ENCODE measurements around the gene TTI1. TPM values are rescaled to one million over a fixed set of nuclear protein-coding genes. Genes with fewer than 3 reads are reported as not detected.

The TTI1 gene
- polyA plus RNA-seq, 1 of the 3 experiments (the other 2 are of a cell fraction) = 15.6 TPM

GRCh38 chr20:37955511-37955910 lies 77.7 kb downstream of the TTI1 start:
- Histone ChIP-seq H3K9me2 (no peaks in the 10 kb centered on the region), H3K9me3 (no peaks in the 10 kb centered on the region), H3K27ac (ENCODE audit: low read depth in 2 of 2, low read length in 1 of 2) (no peak overlapping the region), H3K4me3 (ENCODE audit: low read depth in 2 of 2, low read length in 1 of 2) (no peak overlapping the region), H3K79me2 (ENCODE audit: insufficient read depth) (no peaks in the 10 kb centered on the region), H3F3A (replicated peaks; ENCODE audit: insufficient read depth) (no peaks in the 10 kb centered on the region), H3K9ac (no peak overlapping the region), H3K27me3 (ENCODE audit: insufficient read depth) (no peaks in the 10 kb centered on the region), H4K20me1 (ENCODE audit: insufficient read depth) (no peaks in the 10 kb centered on the region), H2AFZ (ENCODE audit: low read depth) (no peak overlapping the region), H3K36me3 (replicated peaks in 1 of 2; ENCODE audit: control insufficient read depth in 1 of 2, insufficient read depth in 2 of 2, low read length in 1 of 2) (no peaks in the 10 kb centered on the region), H3K4me2 (no peak overlapping the region), H3K4me1 (ENCODE audit: control insufficient read depth in 1 of 2, insufficient read depth in 2 of 2, low read depth in 1 of 2, low read length in 1 of 2) (peaks cover 0 to 4% of the 10 kb centered on the region in 2 experiments; a peak in 2 of 4 replicates)
- POLR2A ChIA-PET = no interaction called here
- DNase-seq = no peak
- CTCF ChIA-PET = interaction anchor here (1.2 to 1.3 kb wide), 2 partner anchors 10 to 391 kb away, joined by 3 to 5 read pairs; no protein-coding TSS in a partner anchor
- WGBS (ENCODE audit: low lambda C conversion rate) = 49% methylated on average over 7 of the region's 7 CpGs
- TF ChIP-seq EP300 (IDR thresholded peaks at IDR 0.05; ENCODE audit: borderline replicate concordance in 1 of 2, low read depth in 1 of 2, low read length in 1 of 2) = no peak
- no peak for TF ChIP-seq CHD2 (IDR thresholded peaks at IDR 0.05; ENCODE audit: low read length, partially characterized antibody)
- TF ChIP-seq NRF1 (IDR thresholded peaks at IDR 0.05; ENCODE audit: low read depth, low read length) = no peak
- no peak for TF ChIP-seq USF1 (IDR thresholded peaks at IDR 0.05; ENCODE audit: borderline replicate concordance, low read depth)
- no peak for TF ChIP-seq SMC3 (IDR thresholded peaks at IDR 0.05; ENCODE audit: low read depth, low read length)
- no peak for TF ChIP-seq FOXJ3 (CRISPR knock-in tag; IDR thresholded peaks at IDR 0.05)
- no peak for TF ChIP-seq EZH2phosphoT487 (IDR thresholded peaks at IDR 0.05; ENCODE audit: borderline replicate concordance, low read depth)
- TF ChIP-seq, protein P1, sequence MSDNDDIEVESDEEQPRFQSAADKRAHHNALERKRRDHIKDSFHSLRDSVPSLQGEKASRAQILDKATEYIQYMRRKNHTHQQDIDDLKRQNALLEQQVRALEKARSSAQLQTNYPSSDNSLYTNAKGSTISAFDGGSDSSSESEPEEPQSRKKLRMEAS (IDR thresholded peaks at IDR 0.05; ENCODE audit: low read depth) = no peak
- TF ChIP-seq RAD21 (IDR thresholded peaks at IDR 0.05; ENCODE audit: low read length) = no peak
- no peak for TF ChIP-seq FOXM1 (IDR thresholded peaks at IDR 0.05; ENCODE audit: low read depth)
- no peak for TF ChIP-seq JUND (IDR thresholded peaks at IDR 0.05)
- no peak for TF ChIP-seq TCF12 (IDR thresholded peaks at IDR 0.05)

DNA sequence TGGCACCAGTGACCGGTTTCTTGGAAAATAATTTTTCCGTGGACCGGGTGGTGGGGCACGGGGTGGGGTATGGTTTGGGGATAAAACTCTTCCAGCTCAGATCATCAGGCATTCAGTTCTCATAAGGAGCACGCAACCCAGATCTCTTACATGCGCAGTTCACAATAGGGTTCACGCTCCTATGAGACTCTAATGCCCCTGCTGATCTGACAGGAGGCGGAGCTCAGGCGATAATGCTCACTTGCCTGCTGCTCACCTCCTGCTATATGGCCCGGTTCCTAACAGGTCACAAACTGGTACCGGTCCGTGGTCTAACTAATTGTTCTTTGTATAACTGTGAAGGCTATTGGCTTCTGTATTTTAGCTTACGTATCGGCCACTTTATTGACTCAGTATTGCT lies 78.6 kb downstream of the TTI1 start:
- 77% methylated on average over 14 of the region's 14 CpGs for WGBS (ENCODE audit: low lambda C conversion rate)
- ChIA-PET POLR2A (no interaction called here), CTCF (interaction anchor here (1.2 to 1.8 kb wide), 2 partner anchors 9 to 33 kb away, joined by 5 read pairs; no protein-coding TSS in a partner anchor)
- no peaks in the 10 kb centered on the region for H3K9me2 ChIP-seq
- peaks cover 0 to 4% of the 10 kb centered on the region in 2 experiments; a peak in 2 of 4 replicates for H3K4me1 ChIP-seq (ENCODE audit: control insufficient read depth in 1 of 2, insufficient read depth in 2 of 2, low read depth in 1 of 2, low read length in 1 of 2)
- no peak overlapping the region for H2AFZ ChIP-seq (ENCODE audit: low read depth)
- no peak overlapping the region for H3K4me3 ChIP-seq (ENCODE audit: low read depth in 2 of 2, low read length in 1 of 2)
- no peaks in the 10 kb centered on the region for H3K27me3 ChIP-seq (ENCODE audit: insufficient read depth)
- H3F3A ChIP-seq (replicated peaks; ENCODE audit: insufficient read depth) = no peaks in the 10 kb centered on the region
- no peak overlapping the region for H3K9ac ChIP-seq
- H3K79me2 ChIP-seq (ENCODE audit: insufficient read depth) = no peaks in the 10 kb centered on the region
- H3K27ac ChIP-seq (ENCODE audit: low read depth in 2 of 2, low read length in 1 of 2) = no peak overlapping the region
- no peaks in the 10 kb centered on the region for H3K36me3 ChIP-seq (replicated peaks in 1 of 2; ENCODE audit: control insufficient read depth in 1 of 2, insufficient read depth in 2 of 2, low read length in 1 of 2)
- H4K20me1 ChIP-seq (ENCODE audit: insufficient read depth) = no peaks in the 10 kb centered on the region
- TF ChIP-seq IRF3 (IDR thresholded peaks at IDR 0.05; ENCODE audit: low read depth, low read length) = no peak
- no peak for TF ChIP-seq POLR2AphosphoS5 (IDR thresholded peaks at IDR 0.05; ENCODE audit: low read depth, low read length)
- TF ChIP-seq RCOR1 (IDR thresholded peaks at IDR 0.05; ENCODE audit: low read length) = no peak
- TF ChIP-seq SIN3A (IDR thresholded peaks at IDR 0.05; ENCODE audit: borderline replicate concordance, low read depth, low read length) = no peak
- no peaks in the 10 kb centered on the region for H3K9me3 ChIP-seq
- no peak for DNase-seq
- H3K4me2 ChIP-seq = no peak overlapping the region
